Nephron progenitor cell (in vitro differentiated cells): ENCODE results near the gene SYNE2.

Source experiments
- DNase-seq: peaks from one replicate; pipeline ENCODE4 v3.0.0; 2021
- H3K27ac Mint-ChIP-seq: 2 replicates; pipeline ENCODE4 v1.8.0; 2021; ENCODE audit warnings: mild to moderate bottlenecking, moderate library complexity, mixed read lengths
- H3K27me3 Mint-ChIP-seq: 2 replicates; pipeline ENCODE4 v1.8.0; 2021; ENCODE audit warnings: mild to moderate bottlenecking, low read depth, mixed read lengths; ENCODE audit not compliant: poor library complexity
- H3K36me3 Mint-ChIP-seq: 2 replicates; pipeline ENCODE4 v1.8.0; 2021; ENCODE audit warnings: low read depth, mixed read lengths
- H3K4me1 Mint-ChIP-seq: 2 replicates; pipeline ENCODE4 v1.8.0; 2021; ENCODE audit warnings: mixed read lengths
- H3K4me3 Mint-ChIP-seq: 2 replicates; pipeline ENCODE4 v1.8.0; 2021; ENCODE audit warnings: mild to moderate bottlenecking, moderate library complexity, mixed read lengths
- H3K9me3 Mint-ChIP-seq: 2 replicates; pipeline ENCODE4 v1.8.0; 2021; ENCODE audit warnings: mild to moderate bottlenecking, moderate library complexity, mixed read lengths
- CTCF ChIP-seq: fragments of 200-600 bp; sonication (generic); IDR thresholded peaks from 2 replicates; pipeline ENCODE4 v1.5.0; 2021; ENCODE audit warnings: antibody characterized with exemption

The SYNE2 gene

GRCh38 chr14:63952933-63953437, 100.2 kb downstream of the SYNE2 start:
- Mint-ChIP-seq H3K4me1 (no peaks in the 10 kb centered on the region), H3K27me3 (no peaks in the 10 kb centered on the region), H3K4me3 (no peak overlapping the region), H3K27ac (no peak overlapping the region), H3K36me3 (peaks cover 40% of the 10 kb centered on the region), H3K9me3 (no peaks in the 10 kb centered on the region)
- no peak for DNase-seq
- no peak for TF ChIP-seq CTCF

GRCh38 chr14:63956326-63956725, 103.5 kb downstream of the SYNE2 start:
- Mint-ChIP-seq H3K4me3 (no peak overlapping the region), H3K27me3 (no peaks in the 10 kb centered on the region), H3K4me1 (no peaks in the 10 kb centered on the region), H3K36me3 (peaks cover 21% of the 10 kb centered on the region), H3K27ac (peak overlapping the region; percentile 17), H3K9me3 (no peaks in the 10 kb centered on the region)
- DNase-seq = no peak
- TF ChIP-seq CTCF = no peak

- no peaks in the 10 kb centered on the region for H3K4me1 Mint-ChIP-seq
- no peak overlapping the region for H3K27ac Mint-ChIP-seq
- peaks cover under 1% of the 10 kb centered on the region for H3K36me3 Mint-ChIP-seq
- no peak overlapping the region for H3K4me3 Mint-ChIP-seq
- DNase-seq = no peak
- no peak for TF ChIP-seq CTCF
- no peaks in the 10 kb centered on the region for H3K9me3 Mint-ChIP-seq
- no peaks in the 10 kb centered on the region for H3K27me3 Mint-ChIP-seq
Observed at GRCh38 chr14:63960926-63961567, 108.2 kb downstream of the SYNE2 start.

GRCh38 chr14:63962906-63963305, 110.1 kb downstream of the SYNE2 start:
- Mint-ChIP-seq H3K36me3 (no peaks in the 10 kb centered on the region), H3K27ac (no peak overlapping the region), H3K4me1 (no peaks in the 10 kb centered on the region), H3K9me3 (no peaks in the 10 kb centered on the region), H3K27me3 (no peaks in the 10 kb centered on the region), H3K4me3 (no peak overlapping the region)
- no peak for DNase-seq
- TF ChIP-seq CTCF = no peak

GRCh38 chr14:63963439-63963838, 110.6 kb downstream of the SYNE2 start:
- no peak for DNase-seq
- Mint-ChIP-seq H3K36me3 (no peaks in the 10 kb centered on the region), H3K27ac (peak overlapping the region; percentile 39), H3K4me1 (no peaks in the 10 kb centered on the region), H3K27me3 (no peaks in the 10 kb centered on the region), H3K4me3 (no peak overlapping the region), H3K9me3 (no peaks in the 10 kb centered on the region)
- TF ChIP-seq CTCF = no peak

GRCh38 chr14:63964113-63964512, 111.3 kb downstream of the SYNE2 start:
- Mint-ChIP-seq H3K9me3 (no peaks in the 10 kb centered on the region), H3K4me3 (no peak overlapping the region), H3K27ac (no peak overlapping the region), H3K27me3 (no peaks in the 10 kb centered on the region), H3K36me3 (peaks cover 5% of the 10 kb centered on the region), H3K4me1 (no peaks in the 10 kb centered on the region)
- no peak for TF ChIP-seq CTCF
- DNase-seq = no peak
